Measurements from ENCODE around the gene ATXN3L.

GRCh38 chrX:13287816-13288215 is 32.0 kb downstream of the ATXN3L start:
- no peak for TF ChIP-seq CTCF (IDR thresholded peaks at IDR 0.05)
- TF ChIP-seq POLR2A (IDR thresholded peaks at IDR 0.05), result no peak
- TF ChIP-seq EP300 (IDR thresholded peaks at IDR 0.05), result no peak

Data from suprapubic skin (tissue), 3 donors.